HL-60 (cell line): ENCODE data around the gene ACER1.

ENCODE experiments used
- CTCF ChIP-seq: IDR thresholded peaks from one replicate; pipeline ENCODE4 v1.5.1; 2011; ENCODE audit warnings: low read length, control low read depth, inconsistent platforms; ENCODE audit not compliant: insufficient read depth
- GABPA ChIP-seq: IDR thresholded peaks from 2 replicates; pipeline ENCODE4 v1.6.1; 2012; ENCODE audit warnings: low read depth
- POLR2AphosphoS5 ChIP-seq: IDR thresholded peaks from 2 replicates; pipeline ENCODE4 v1.6.1; 2012; ENCODE audit warnings: low read depth
- REST ChIP-seq: IDR thresholded peaks from 2 replicates; pipeline ENCODE4 v1.6.1; 2012; ENCODE audit warnings: low read depth; ENCODE audit not compliant: insufficient replicate concordance
- SPI1 ChIP-seq: IDR thresholded peaks from 2 replicates; pipeline ENCODE4 v1.6.1; 2012; ENCODE audit warnings: low read depth, mild to moderate bottlenecking, borderline replicate concordance

GRCh38 chr19:6278051-6278450 lies 55.4 kb downstream of the ACER1 start:
- TF ChIP-seq CTCF (no peak), POLR2AphosphoS5 (no peak), SPI1 (no peak), REST (no peak), GABPA (no peak)
